RKO (cell line): Measurements from ENCODE around the gene CNTN2.

ENCODE experiments used
- DNase-seq: peaks from one replicate; pipeline ENCODE4 v3.0.0-alpha.2; 2016; ENCODE audit warnings: low spot score

CNTN2 gene

GRCh38 chr1:205042911-205043806 lies at the start of gene CNTN2:
CNTN2 (plus strand) TSS chr1:205043212; CDS start chr1:205053186, 9,974 bp downstream.
- DNase-seq = no peak

DNA sequence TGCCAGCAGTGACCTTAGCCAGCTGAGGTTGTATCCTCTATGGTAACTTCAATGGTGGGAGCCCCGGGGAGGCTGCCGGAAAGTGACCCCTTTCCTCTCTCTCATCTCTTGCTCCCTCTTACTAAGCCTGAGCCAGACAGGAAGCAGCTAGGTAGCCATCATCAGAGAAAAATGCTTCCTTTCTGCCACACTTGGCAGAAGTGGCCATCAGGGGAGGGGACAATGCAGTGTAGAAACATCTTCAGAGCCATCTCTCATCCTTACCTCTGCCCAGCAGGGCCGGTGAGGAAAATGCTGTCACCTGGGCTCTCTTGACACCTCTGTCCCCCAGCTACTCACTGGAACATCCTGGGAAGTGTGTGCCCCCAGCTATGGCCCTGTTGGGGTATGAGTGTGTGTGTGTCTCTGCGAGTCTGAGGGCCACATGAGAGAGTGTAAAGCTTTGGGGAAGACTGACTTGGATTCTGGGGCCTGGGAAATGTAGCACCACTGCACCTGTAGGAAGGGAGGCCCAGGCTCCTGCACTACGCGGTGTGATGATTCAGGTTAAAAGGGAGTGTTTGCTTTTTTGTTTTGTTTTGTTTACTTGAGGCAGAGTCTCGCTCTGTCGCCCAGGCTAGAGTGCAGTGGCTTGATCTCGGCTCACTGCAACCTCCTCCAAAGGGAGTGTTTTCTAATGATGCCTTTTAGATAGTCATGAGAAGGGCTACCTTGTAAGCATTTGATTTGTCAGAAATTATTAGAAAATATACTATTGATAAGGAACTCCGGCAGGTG lies 48.7 kb upstream of the CNTN2 start:
- no peak for DNase-seq

DNA sequence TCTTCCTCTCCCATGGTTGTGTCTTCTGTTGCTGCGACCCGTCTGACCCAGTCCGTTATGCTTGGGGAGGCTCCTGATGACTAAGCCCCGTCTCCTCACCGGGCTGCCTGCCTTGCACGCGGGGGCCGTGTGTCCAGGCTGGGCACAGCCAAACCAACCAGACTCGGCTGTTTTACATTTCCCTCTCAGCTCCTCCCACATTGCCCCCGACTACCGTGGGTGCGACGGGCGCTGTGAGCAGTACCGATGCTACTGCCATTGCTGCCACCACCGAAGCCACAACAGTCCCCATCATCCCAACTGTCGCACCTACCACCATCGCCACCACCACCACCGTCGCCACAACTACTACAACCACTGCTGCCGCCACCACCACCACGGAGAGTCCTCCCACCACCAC lies 46.0 kb upstream of the CNTN2 start:
- no peak for DNase-seq

DNA sequence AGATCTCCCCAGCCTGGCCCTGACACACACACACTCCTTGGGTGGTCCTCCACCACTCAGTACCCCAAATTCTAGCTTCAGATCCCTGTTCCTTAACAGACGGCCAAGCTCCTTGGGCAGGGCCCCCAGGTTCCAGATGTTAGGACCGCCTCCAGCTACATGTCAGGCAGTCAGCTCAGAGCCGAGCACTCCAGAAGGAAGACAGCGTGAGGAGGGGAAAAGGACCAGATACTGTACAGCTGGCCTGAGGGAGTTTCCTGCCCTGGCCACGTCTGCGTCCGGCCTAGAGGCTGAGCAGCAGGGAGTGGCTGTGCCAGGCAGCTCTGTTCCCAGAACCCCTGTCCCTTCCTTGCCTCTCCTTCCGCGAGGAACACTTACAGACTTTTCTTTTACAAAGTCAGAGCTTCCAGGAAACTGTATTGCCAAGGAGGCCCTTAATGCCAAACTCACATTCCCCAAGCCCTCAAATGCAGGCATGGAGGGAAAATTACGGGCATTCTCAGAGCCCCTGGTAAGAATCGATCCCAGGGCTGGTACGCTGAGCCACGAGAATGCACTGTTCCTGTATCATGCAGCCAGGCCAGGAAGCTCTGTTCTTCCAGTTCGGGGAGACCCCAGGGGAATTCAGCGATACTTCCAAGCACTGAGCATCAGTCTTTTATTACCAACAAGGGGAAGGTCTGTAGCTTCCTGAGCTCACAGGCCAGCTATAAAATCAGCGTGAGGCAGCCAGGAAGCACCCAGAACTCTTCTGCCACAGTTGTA lies 45.2 kb upstream of the CNTN2 start:
- DNase-seq = no peak

DNA sequence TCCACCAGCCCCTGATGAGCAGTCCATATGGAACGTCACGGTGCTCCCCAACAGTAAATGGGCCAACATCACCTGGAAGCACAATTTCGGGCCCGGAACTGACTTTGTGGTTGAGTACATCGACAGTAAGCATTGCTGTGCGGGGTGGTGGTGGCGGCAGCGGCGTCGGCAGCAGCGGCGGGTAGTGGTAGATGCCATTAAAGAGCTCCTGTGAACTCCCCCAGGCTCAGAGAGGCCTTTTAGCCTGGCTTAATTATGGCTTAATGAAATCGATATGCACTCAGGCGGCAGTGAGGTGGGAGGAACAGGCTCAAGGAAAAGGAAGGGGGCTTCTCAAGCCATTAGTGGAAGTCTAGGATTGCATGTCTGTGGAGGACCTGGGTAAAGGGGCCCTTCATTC lies 41.9 kb upstream of the CNTN2 start:
- no peak for DNase-seq

- DNase-seq = no peak
These were observed 40.3 kb upstream of the CNTN2 start for GRCh38 chr1:205002705-205003104.

DNA sequence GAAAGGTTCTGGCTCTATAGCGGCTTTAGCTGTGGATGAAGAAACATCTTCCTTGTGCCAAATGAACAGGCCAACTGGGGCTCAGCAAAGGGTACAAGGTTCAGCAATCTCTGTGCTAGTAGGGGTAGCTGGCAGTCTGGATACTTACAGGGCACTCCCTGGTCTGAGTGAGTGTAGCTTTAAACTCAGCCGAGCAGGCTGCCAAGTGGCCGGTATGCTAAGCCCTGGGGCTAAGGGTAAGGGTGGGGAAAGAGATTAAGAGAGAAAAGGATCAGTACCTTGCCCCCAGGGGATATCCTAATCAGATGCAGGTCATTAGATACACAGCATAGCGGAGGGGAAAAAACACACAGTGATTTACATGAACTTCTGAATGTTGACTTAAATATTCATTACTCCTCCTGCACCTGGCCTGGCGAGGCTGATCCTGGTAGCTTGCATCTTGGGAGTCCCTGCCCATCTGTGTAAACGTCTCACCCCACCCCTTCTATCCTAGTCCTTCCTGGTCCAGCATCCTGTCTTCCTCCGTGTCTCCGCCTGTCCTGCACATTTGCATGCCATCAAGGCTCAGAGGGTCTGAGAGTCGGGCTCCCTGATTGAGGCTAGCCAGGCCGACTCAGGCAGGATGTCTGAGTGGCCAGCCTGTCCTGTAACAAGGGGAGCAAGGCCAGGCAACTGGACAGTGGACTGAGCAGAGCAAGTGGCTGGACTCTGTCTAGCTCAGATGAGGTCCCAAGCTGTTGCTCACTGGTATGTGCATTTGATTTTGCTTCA lies 39.5 kb upstream of the CNTN2 start:
- no peak for DNase-seq

- DNase-seq = no peak
These were observed 38.7 kb upstream of the CNTN2 start for GRCh38 chr1:205004351-205004750.

- DNase-seq = no peak
These were observed 34.1 kb upstream of the CNTN2 start for GRCh38 chr1:205008896-205009295.

- DNase-seq = no peak
These were observed 33.3 kb upstream of the CNTN2 start for GRCh38 chr1:205009670-205010069.

GRCh38 chr1:205012391-205013140 lies 30.4 kb upstream of the CNTN2 start:
- peak; percentile 20 for DNase-seq

- DNase-seq = no peak
These were observed 29.2 kb upstream of the CNTN2 start for GRCh38 chr1:205013683-205014367.

DNA sequence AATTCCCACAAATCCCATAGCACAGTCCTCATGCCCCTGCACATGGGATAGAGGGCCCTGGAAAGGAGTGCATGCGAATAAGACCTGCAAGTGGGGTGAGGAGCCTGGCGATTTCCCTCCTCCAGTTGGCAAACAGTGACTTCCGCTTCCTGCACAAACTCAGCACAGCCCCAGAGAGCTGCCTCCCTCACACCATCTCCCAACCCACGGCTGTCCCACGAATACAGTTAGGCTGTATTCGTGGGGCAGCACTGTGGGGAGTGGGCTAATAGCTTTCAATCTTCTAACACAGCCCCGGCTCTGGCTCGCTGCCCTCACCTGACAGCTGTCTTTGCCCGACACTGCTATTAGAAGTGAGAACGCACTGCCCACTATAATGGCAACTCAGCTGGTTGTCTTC lies 28.2 kb upstream of the CNTN2 start:
- DNase-seq = no peak

- DNase-seq = no peak
These were observed 27.8 kb upstream of the CNTN2 start for GRCh38 chr1:205015241-205015640.

DNA sequence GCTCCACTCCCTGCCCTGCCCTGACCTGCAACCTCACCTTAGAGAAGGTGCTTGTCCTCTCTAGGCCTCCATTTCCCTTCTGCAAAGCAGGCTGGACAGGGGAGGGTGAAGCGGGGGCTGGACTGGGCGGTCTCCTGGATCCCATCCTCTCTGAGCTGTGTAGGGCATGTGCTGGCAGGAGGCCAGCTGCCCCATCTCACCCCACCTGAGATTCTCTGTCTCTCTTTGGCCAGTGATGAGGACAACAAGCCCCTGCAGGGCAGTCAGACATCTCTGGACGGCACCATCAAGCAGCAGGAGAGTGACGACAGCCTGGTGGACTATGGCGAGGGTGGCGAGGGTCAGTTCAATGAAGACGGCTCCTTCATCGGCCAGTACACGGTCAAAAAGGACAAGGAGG lies 26.9 kb upstream of the CNTN2 start:
- no peak for DNase-seq

DNA sequence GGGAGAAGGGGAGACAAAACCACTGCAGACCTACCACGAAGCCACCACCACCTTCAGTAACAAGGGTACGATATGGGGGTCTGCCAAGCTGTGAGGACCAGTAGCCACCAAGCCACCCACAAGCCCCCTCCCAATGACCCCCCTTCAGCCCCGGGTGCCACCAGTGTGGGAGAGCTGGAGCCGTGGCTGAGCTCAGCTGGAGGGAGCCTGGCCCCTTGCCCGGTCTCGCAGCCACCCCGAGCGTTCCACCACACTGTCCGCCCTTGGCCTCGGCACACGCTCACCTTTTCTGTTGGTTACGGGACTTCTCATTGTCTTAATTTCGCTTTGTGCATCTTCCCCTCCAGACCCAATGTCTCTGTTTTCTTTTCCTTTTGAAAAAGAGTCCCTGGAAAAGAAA lies 26.4 kb upstream of the CNTN2 start:
- DNase-seq = no peak

DNA sequence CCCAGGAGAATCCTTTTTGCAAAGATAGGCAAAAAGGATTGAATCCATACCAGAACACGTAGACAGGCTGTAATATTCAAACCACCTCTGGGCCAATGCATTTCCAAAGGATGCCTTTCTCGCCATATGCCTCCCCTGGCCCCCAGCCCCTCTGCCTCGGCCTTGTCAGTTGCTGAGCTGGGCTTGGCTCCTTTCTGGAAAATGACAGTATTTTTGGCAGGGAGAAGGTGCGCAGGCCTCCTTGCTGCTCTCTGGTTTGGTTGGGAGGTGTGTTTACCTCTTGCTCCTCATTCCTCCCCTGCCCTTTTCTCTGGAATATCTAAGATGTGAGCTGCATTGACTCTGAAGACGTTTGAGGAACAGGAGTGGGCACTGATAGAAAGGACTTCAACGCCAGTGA lies 26.0 kb upstream of the CNTN2 start:
- DNase-seq = no peak

DNA sequence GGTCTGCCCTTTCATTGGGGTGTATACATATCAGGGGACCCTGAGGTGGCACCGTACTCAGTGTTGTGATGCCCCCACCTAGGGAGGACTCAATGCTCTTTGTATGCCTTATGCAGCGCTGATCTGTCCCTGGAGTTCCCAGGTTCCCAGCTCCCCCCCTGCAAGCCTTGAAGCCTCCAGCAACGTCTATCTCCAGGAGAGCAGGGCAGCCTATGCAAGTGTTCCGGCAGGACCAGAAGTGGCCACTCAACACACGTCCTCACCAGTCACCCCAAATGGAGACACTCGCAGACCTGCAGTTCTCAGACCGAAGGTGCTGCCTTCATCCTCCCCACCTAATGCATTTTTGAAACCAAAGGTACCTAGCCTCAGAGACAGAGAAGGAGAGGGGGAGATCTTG lies 25.2 kb upstream of the CNTN2 start:
- no peak for DNase-seq

DNA sequence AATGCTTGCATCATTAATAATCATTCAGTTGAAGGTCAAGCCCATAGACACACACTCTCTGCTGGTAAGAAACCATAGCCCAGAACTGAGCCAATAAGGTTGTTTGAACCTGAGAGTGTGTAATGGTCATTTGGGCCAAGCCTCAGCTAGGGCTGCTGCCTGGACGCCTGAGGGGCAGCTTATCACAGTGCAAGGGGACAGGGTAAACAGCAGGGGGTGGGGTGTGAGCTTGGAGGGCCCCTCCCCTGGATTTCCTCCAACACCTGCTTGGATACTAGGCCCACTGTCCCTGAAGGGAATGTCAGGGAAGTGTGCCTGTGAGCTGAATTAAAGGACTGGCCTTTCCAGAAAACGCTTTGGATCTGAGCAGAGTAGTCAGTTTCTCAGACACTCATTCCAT lies 24.6 kb upstream of the CNTN2 start:
- no peak for DNase-seq

DNA sequence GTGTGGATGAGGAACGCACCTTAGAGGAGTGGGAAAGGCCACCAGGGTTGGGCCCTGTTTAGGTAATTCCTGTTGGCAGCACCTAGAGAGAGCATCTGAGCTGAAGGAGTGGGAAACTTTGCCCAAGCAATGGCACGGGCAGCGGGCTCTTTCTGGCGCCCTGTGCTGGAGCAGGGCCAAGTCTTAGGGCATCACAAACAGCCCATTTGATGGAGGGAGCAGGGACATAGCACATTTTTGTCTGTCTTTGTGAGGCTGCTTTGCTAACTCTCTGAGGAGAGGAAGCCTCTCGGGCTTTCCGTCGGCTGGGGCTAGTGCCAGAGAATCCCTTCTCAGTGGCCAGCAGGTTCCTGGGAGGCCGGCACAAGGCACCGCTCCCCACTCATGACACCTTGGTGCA lies 22.5 kb upstream of the CNTN2 start:
- DNase-seq = no peak
